Muscle layer of colon (tissue), 2 donors: ENCODE data around the gene BTBD8.

ENCODE experiments used
- H3K27ac ChIP-seq: one replicate; pipeline ENCODE4 v1.7.0; 2013; ENCODE audit warnings: low read depth, mild to moderate bottlenecking, low read length, moderate library complexity
- H3K27me3 ChIP-seq, 2 donors: one replicate each; pipeline ENCODE4 v1.7.0; 2013; ENCODE audit warnings: low read length in 2 of 2, mild to moderate bottlenecking in 2 of 2; ENCODE audit not compliant: insufficient read depth in 2 of 2, control insufficient read depth in 1 of 2
- H3K36me3 ChIP-seq: one replicate; pipeline ENCODE4 v1.7.0; 2013; ENCODE audit warnings: mild to moderate bottlenecking, low read length; ENCODE audit not compliant: insufficient read depth
- H3K4me1 ChIP-seq: one replicate; pipeline ENCODE4 v1.7.0; 2013; ENCODE audit warnings: mild to moderate bottlenecking, low read length; ENCODE audit not compliant: insufficient read depth
- H3K4me3 ChIP-seq, 2 donors: one replicate each; pipeline ENCODE4 v1.7.0; 2013; ENCODE audit warnings: low read length in 2 of 2, low read depth in 1 of 2, mild to moderate bottlenecking in 1 of 2, moderate library complexity in 1 of 2
- H3K9ac ChIP-seq: one replicate; pipeline ENCODE4 v1.7.0; 2013; ENCODE audit warnings: low read length
- H3K9me3 ChIP-seq: one replicate; pipeline ENCODE4 v1.7.0; 2013; ENCODE audit warnings: mild to moderate bottlenecking, low read length
- donor health status: abdominal sarcoma.
- donor health status: Adenocarcinoma of cecum.

BTBD8 gene

DNA sequence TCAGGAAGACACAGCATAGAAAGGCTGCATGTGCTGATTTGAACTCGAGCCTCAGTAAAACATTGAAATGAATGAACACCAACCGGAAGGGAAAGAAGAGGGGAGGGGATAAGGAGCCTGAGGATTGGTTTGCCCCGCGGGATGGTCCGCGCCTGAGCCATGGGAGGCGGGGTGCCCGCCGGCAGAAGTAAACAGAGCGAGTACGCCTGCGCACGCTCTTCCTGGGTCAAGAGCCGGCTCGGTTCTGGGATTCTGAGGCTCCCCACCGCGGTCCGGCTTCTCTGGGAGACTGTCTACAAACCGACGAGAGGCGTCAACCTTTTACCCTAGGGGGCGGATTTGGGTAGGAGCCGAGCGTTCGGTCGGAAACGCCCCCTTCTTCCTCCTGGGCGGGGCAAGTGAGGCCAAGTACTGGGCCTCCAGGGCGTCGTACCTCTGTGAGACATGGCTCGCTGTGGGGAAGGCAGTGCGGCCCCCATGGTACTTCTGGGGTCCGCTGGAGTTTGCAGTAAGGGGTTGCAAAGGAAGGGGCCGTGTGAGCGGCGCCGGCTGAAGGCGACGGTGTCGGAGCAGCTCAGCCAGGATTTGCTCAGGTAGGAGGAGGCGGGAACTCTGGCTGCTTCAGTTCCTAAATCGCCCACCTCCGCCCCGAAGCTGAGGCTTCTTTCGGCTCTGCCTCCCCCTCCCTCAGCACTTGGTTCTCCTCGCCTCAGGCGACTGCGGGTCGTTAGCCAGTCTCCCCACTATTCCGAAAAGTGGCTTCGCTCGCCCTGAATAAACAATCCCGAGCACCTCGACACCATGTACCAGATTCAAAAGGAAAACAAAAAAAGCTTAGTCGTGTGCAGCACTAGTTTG, at the start of gene BTBD8:
Gene BTBD8 (plus strand): TSS at position 218 of the 858 bp plus-strand sequence. CDS start 227 bp downstream, at position 445.
- Histone ChIP-seq H3K36me3 (no peaks in the 10 kb centered on the region), H3K27me3 (no peaks in the 10 kb centered on the region), H3K27ac (peak within 1 kb of the TSS; percentile 48), H3K9me3 (no peaks in the 10 kb centered on the region), H3K4me3 (peak within 1 kb of the TSS; percentile 74 to 93), H3K4me1 (peaks cover 6% of the 10 kb centered on the region), H3K9ac (peak within 1 kb of the TSS; percentile 75)

DNA sequence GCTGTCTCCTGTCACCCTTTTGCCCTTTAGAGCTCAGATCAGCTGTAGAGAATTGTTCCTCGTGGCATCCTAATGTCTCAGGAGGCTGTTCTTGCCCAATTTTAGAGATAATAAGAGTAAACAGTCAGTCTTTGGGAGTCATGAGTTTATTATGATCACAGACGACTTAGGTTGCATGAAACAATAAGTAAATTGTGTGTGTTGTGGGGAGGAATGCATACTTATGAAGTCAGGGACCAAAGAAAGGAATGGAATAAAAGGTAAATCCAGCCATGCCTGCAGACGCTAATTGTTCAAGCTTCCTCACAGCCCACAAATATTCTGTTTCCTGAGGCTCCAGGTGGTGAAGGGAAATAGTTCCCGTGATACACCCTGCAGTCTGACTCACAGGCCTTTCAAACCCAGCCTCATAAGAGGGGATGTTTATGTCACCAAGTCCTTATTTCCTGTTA, 49.5 kb upstream of the BTBD8 start:
- Histone ChIP-seq H3K9me3 (no peaks in the 10 kb centered on the region), H3K9ac (no peak overlapping the region), H3K4me1 (peaks cover 4% of the 10 kb centered on the region), H3K4me3 (no peak overlapping the region), H3K27ac (no peak overlapping the region), H3K27me3 (no peaks in the 10 kb centered on the region), H3K36me3 (no peaks in the 10 kb centered on the region)

DNA sequence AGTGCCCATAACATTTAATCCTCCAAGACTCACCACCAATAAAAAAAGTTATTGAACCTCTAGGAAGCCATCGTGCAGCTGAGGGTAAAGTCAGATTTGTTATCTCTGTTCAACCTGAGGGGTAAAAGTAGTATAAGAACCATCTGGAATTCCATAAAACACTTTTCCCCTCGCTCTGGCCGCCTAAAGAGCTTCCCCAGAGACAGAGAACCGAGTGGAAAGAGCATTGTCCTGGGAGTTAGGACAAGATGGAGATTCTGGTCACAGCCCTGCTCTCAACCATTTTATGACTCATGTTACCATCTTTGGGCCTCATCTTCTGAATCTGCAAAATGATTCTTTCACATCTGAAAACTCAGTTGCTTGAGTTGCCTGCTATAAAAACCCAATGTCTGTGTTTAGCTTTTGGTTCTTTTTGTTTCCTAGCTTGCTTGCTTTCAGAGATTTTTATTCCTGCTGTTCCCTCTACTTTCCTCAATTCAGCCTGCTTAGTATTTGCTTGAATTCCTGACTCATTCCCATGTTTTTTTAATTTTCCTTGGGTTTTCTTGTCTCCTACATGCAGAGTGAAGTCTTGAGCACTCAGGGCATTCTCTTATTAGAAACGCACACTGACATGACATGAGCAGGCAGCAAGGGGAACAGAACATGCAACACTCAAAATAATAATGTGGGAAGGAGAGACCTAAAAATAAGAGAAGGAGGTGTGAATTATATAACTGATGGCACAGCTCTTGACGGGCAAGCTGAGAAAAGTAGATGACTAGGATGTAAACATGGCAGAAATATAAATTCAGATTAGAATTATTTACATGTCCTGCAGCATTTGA, 48.6 kb upstream of the BTBD8 start:
- Histone ChIP-seq H3K9me3 (no peaks in the 10 kb centered on the region), H3K27me3 (no peaks in the 10 kb centered on the region)

DNA sequence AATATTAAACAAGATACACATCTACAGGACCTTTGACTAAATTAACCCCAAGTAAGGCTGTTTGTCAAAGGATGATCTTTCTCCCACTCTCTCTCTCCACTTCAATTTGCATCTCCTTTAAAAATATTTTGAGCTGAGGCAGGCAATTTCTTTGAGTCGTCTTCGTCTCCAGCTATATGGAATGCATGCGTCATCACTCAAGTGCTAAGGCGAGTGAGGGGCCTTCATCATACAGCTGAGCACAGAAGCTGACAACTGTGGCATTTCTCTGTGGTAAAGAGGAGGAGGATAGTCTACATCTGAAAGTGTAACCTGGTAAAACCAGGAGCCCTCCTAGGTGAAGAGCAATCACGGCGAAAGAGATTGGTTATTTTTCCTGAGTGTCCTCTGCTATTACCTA, 42.7 kb upstream of the BTBD8 start:
- Histone ChIP-seq H3K4me3 (no peak overlapping the region), H3K27ac (no peak overlapping the region), H3K4me1 (no peaks in the 10 kb centered on the region), H3K9me3 (no peaks in the 10 kb centered on the region), H3K9ac (no peak overlapping the region), H3K36me3 (no peaks in the 10 kb centered on the region), H3K27me3 (no peaks in the 10 kb centered on the region)

More for the DNA sequence above, 48.6 kb upstream of the BTBD8 start:
- H3K36me3 ChIP-seq = no peaks in the 10 kb centered on the region
- no peak overlapping the region for H3K4me3 ChIP-seq
- no peak overlapping the region for H3K27ac ChIP-seq
- H3K4me1 ChIP-seq = peaks cover 4% of the 10 kb centered on the region
- H3K9ac ChIP-seq = no peak overlapping the region

DNA sequence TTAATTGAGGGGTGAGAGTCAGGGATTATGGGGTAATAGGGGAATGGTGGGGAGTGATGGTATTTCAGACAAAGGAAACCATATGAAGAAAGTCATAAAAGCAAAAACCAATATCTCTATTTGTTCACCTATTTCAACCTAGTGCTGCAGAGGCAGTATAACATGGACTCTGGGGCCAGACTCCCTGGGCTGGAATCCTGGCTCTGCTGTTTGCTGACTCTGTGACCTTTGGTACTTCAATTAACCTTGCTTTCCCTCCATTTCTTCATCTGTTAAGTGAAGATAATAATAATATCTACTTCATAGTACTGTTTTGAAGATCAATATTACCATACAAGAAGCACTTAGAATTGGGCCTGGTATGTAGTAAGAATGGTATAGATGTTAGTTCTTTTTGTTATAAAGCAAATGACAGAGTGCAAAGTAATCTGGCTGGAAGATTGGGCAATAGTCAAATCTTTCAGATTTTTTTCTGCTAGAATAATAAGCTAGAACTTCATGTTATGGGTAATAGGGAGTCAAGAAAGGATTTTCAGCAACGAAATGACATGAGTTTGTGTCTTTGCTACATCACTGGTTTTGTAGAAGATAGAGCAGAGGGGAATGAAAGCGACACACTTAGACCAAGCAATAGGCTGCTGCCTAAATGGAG, 41.3 kb upstream of the BTBD8 start:
- no peaks in the 10 kb centered on the region for H3K36me3 ChIP-seq
- no peaks in the 10 kb centered on the region for H3K9me3 ChIP-seq
- H3K4me1 ChIP-seq = no peaks in the 10 kb centered on the region
- no peak overlapping the region for H3K9ac ChIP-seq
- no peak overlapping the region for H3K4me3 ChIP-seq
- H3K27ac ChIP-seq = no peak overlapping the region
- no peaks in the 10 kb centered on the region for H3K27me3 ChIP-seq

DNA sequence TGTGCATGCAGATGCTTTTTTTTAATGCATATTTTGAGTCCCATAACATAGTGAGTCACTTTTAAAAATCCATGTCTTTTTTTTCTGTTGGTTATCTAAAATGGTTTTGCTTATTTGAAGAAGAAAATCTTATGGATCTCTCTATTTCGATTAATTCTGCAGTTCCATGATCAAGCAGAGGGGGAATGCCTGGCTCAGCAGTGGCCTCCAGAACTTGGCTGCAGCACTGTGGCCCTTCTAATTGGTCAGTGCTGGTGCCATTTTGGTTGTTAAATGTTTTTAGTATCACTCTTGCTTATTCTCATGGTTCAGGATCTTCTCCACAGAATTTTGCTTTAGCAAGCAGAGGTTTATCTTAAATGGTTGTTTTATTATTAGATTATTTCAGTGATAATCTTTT, 39.2 kb upstream of the BTBD8 start:
- Histone ChIP-seq H3K27me3 (no peaks in the 10 kb centered on the region), H3K9me3 (no peaks in the 10 kb centered on the region), H3K27ac (no peak overlapping the region), H3K4me1 (no peaks in the 10 kb centered on the region), H3K9ac (no peak overlapping the region), H3K36me3 (no peaks in the 10 kb centered on the region), H3K4me3 (no peak overlapping the region)

DNA sequence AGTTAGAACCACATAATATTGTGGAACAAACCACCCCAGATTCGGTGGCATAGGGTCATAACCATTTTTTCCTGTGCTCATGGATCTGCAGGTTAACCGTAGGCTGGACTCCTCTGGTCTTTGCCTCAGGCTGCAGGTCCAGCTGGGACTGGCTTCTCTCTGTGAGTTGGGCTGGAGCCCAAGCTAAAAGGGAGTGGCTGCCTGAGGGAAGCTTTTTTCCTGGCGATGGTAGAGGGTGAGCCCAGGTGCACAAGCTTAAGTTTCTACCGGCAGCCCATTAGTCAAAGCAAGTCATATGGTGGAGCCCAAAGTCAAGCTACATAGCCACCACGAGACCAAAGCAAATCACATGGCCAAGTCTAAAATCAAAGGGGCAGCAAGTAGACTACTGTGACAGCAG, 36.5 kb upstream of the BTBD8 start:
- no peaks in the 10 kb centered on the region for H3K27me3 ChIP-seq
- no peaks in the 10 kb centered on the region for H3K9me3 ChIP-seq
- no peaks in the 10 kb centered on the region for H3K36me3 ChIP-seq
- H3K4me3 ChIP-seq = no peak overlapping the region
- no peaks in the 10 kb centered on the region for H3K4me1 ChIP-seq
- no peak overlapping the region for H3K27ac ChIP-seq
- no peak overlapping the region for H3K9ac ChIP-seq

DNA sequence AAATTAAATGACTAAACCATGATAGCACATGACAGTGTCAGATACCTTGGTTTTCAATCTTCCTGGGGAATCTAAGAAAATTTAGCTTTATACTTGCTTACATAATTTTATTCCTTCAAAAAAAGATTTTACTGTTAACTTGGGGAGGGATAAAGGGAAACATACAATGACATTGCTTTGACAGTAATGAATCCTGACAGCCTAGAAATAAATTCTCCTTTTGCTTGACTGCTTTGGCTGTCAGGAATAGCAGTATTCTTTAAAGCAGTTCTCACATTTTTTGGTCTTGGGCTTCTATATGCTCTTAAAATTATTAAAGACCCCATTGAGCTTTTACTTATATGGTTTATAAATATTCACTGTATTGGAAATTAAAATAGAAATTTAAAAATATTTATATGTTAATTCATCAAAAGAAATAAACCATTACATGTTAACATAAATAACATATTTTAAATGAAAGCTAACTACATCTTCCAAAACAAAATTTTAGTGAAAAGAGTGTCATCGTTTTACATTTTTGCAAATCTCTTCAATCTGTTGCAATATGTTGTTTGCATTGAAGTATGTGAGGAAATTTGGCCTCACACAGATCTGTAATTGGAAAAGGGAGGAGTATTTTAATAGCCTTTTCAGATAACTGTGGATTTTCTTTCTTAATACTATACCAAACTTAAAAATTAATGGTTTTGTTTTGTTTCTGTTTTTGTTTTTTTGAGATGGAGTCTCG, 34.2 kb upstream of the BTBD8 start:
- Histone ChIP-seq H3K9ac (no peak overlapping the region), H3K27me3 (no peaks in the 10 kb centered on the region), H3K4me1 (no peaks in the 10 kb centered on the region), H3K9me3 (no peaks in the 10 kb centered on the region), H3K36me3 (no peaks in the 10 kb centered on the region), H3K4me3 (no peak overlapping the region), H3K27ac (no peak overlapping the region)

DNA sequence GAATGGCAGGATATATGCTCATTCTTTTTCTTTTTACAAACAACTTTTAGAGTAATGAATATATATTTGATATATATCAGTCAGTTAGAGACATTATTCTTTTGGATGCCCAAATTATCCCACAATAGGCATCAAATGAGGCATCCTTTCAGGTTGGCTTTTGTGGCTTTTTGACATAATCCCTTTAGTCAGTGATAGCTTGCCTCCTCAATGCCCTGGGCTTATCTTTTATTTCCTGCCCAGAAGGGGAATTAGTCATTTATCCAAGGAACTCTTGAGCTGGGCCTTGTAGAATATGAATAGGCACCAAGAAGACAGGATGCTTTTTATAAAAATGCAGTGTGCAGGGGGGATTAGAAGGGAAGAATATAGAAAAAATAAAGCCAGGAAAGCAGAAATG, 28.2 kb upstream of the BTBD8 start:
- H3K36me3 ChIP-seq = no peaks in the 10 kb centered on the region
- no peaks in the 10 kb centered on the region for H3K27me3 ChIP-seq

DNA sequence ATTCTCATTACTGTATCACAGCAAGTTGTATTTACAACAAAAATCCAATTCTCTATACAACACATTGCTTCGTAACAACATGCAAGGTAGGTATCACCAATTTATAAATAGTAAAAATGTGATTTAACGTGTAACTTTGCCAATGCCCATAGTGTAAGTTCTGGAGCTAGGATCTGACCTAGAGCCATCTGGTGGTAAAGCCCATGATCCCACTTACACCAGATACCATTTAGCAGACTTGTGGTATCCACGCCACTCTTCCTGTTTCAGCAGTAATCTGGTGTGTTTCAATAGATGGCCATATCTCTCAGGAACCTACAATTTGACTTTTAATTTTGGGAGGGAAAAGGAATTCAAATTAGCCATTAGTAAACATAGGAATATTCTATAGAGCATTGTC, 15.1 kb upstream of the BTBD8 start:
- no peak overlapping the region for H3K27ac ChIP-seq
- H3K4me1 ChIP-seq = no peaks in the 10 kb centered on the region

More for the DNA sequence above, 28.2 kb upstream of the BTBD8 start:
- no peak overlapping the region for H3K27ac ChIP-seq
- H3K4me3 ChIP-seq = no peak overlapping the region
- H3K9ac ChIP-seq = no peak overlapping the region
- no peaks in the 10 kb centered on the region for H3K4me1 ChIP-seq
- H3K9me3 ChIP-seq = no peaks in the 10 kb centered on the region

DNA sequence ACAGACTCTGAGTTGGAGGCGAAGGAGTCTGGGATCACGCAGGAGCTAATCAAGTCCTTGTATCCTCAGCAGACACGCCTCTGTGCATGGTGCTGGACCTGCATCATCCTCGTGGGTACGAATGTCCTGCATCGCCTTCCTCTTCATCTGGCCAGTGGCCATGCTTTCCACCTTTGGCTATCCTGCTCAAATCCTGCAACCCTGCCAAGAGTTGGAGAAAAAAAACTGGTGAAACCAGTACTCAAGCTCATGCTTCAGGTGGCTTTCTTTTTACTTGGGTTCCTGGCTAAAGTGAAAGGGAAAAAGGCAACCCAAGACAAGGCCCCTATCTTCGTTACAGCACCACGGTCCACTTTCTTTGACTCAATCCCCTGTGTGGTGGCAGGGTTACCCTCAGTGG, 13.8 kb upstream of the BTBD8 start:
- no peak overlapping the region for H3K4me3 ChIP-seq
- no peaks in the 10 kb centered on the region for H3K4me1 ChIP-seq
- H3K9ac ChIP-seq = no peak overlapping the region
- no peaks in the 10 kb centered on the region for H3K9me3 ChIP-seq
- H3K27me3 ChIP-seq = no peaks in the 10 kb centered on the region
- no peaks in the 10 kb centered on the region for H3K36me3 ChIP-seq
- H3K27ac ChIP-seq = no peak overlapping the region

More for the DNA sequence above, 15.1 kb upstream of the BTBD8 start:
- no peaks in the 10 kb centered on the region for H3K36me3 ChIP-seq
- H3K4me3 ChIP-seq = no peak overlapping the region
- H3K9me3 ChIP-seq = no peaks in the 10 kb centered on the region
- no peak overlapping the region for H3K9ac ChIP-seq
- no peaks in the 10 kb centered on the region for H3K27me3 ChIP-seq
